HCT116 (cell line): Measurements from ENCODE around the gene BSG.

Experiments used
- EGR1 ChIP-seq: IDR thresholded peaks from 2 replicates; pipeline ENCODE4 v1.6.1; 2012; ENCODE audit warnings: low read depth
- EZH2 ChIP-seq: fragments of 200-600 bp; sonication (generic); IDR thresholded peaks from 2 replicates; pipeline ENCODE4 v1.6.1; 2017; ENCODE audit warnings: antibody characterized with exemption, mixed run types
- EZH2phosphoT487 ChIP-seq: fragments of 200-600 bp; IDR thresholded peaks from 2 replicates; pipeline ENCODE4 v1.6.1; 2018; ENCODE audit warnings: antibody characterized with exemption, borderline replicate concordance
- POLR2A ChIP-seq: IDR thresholded peaks from 2 replicates; pipeline ENCODE4 v1.7.0; 2011; ENCODE audit warnings: borderline replicate concordance; ENCODE audit not compliant: insufficient read depth, insufficient read length; ENCODE audit errors: extremely low read depth
- POLR2AphosphoS5 ChIP-seq: IDR thresholded peaks from 2 replicates; pipeline ENCODE4 v1.6.1; 2011; ENCODE audit warnings: mild to moderate bottlenecking, low read depth, low read length, moderate library complexity
- RAD21 ChIP-seq: IDR thresholded peaks from 2 replicates; pipeline ENCODE4 v1.6.1; 2012; ENCODE audit warnings: low read depth, mild to moderate bottlenecking
- SP1 ChIP-seq: IDR thresholded peaks from 2 replicates; pipeline ENCODE4 v1.6.1; 2012; ENCODE audit warnings: low read depth
- TCF7L2 ChIP-seq: IDR thresholded peaks from 2 replicates; pipeline ENCODE4 v1.7.0; 2011; ENCODE audit warnings: borderline replicate concordance, inconsistent platforms; ENCODE audit not compliant: insufficient read depth, insufficient read length; ENCODE audit errors: extremely low read depth
- YY1 ChIP-seq: IDR thresholded peaks from 2 replicates; pipeline ENCODE4 v1.6.1; 2011; ENCODE audit warnings: low read length, low read depth, moderate library complexity, mild to moderate bottlenecking; ENCODE audit not compliant: insufficient replicate concordance; ENCODE audit errors: extremely low read depth
- ZNF274 ChIP-seq: fragments of 200-500 bp; sonication (Bioruptor generic); IDR thresholded peaks from 2 replicates; pipeline ENCODE4 v1.6.1; 2014; ENCODE audit warnings: mild to moderate bottlenecking, low read depth, low read length, inconsistent platforms
- TF ChIP-seq, protein P1 (sequence below): IDR thresholded peaks from 2 replicates; pipeline ENCODE4 v1.6.1; 2012; ENCODE audit warnings: low read depth
- TF ChIP-seq, protein P2 (sequence below), 3 experiments: fragments of 200-600 bp in 1 of 3; sonication (generic) in 1 of 3; IDR thresholded peaks in 2 of 3; conservative IDR thresholded peaks in 1 of 3; 2 replicates each; pipeline ENCODE4 v1.5.1; 2012 to 2017; ENCODE audit warnings: low read depth in 2 of 3, low read length in 2 of 3, antibody characterized with exemption in 1 of 3, borderline replicate concordance in 1 of 3, control low read depth in 1 of 3, mild to moderate bottlenecking in 1 of 3, mixed read lengths in 1 of 3, mixed run types in 1 of 3, moderate library complexity in 1 of 3; ENCODE audit not compliant: insufficient read depth in 1 of 3
- TF ChIP-seq, protein P3 (sequence below): IDR thresholded peaks from 2 replicates; pipeline ENCODE4 v1.6.1; 2012
- TF ChIP-seq, protein P4 (sequence below): IDR thresholded peaks from 2 replicates; pipeline ENCODE4 v1.6.1; 2012

DNA sequence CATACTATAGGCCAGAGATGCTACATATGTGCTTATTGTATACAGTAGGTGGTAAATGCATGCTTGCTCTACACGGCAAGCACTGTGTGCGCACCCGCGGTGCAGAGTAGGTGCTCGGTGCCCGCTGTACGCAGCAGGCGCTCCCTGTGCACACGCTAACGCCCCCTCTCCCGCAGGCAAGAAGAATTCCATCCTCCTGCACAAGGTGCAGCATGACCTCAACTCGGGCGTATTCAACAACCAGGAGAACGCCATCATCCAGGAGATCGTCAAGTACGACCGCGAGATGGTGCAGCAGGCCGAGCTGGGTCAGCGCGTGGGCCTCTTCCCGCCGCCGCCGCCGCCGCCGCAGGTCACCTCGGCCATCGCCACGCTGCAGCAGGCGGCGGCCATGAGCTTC lies 43.2 kb downstream of the BSG start:
- TF ChIP-seq, protein P1, sequence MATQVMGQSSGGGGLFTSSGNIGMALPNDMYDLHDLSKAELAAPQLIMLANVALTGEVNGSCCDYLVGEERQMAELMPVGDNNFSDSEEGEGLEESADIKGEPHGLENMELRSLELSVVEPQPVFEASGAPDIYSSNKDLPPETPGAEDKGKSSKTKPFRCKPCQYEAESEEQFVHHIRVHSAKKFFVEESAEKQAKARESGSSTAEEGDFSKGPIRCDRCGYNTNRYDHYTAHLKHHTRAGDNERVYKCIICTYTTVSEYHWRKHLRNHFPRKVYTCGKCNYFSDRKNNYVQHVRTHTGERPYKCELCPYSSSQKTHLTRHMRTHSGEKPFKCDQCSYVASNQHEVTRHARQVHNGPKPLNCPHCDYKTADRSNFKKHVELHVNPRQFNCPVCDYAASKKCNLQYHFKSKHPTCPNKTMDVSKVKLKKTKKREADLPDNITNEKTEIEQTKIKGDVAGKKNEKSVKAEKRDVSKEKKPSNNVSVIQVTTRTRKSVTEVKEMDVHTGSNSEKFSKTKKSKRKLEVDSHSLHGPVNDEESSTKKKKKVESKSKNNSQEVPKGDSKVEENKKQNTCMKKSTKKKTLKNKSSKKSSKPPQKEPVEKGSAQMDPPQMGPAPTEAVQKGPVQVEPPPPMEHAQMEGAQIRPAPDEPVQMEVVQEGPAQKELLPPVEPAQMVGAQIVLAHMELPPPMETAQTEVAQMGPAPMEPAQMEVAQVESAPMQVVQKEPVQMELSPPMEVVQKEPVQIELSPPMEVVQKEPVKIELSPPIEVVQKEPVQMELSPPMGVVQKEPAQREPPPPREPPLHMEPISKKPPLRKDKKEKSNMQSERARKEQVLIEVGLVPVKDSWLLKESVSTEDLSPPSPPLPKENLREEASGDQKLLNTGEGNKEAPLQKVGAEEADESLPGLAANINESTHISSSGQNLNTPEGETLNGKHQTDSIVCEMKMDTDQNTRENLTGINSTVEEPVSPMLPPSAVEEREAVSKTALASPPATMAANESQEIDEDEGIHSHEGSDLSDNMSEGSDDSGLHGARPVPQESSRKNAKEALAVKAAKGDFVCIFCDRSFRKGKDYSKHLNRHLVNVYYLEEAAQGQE, result no peak
- TF ChIP-seq YY1, result no peak
- no peak for TF ChIP-seq ZNF274
- TF ChIP-seq, protein P2, sequence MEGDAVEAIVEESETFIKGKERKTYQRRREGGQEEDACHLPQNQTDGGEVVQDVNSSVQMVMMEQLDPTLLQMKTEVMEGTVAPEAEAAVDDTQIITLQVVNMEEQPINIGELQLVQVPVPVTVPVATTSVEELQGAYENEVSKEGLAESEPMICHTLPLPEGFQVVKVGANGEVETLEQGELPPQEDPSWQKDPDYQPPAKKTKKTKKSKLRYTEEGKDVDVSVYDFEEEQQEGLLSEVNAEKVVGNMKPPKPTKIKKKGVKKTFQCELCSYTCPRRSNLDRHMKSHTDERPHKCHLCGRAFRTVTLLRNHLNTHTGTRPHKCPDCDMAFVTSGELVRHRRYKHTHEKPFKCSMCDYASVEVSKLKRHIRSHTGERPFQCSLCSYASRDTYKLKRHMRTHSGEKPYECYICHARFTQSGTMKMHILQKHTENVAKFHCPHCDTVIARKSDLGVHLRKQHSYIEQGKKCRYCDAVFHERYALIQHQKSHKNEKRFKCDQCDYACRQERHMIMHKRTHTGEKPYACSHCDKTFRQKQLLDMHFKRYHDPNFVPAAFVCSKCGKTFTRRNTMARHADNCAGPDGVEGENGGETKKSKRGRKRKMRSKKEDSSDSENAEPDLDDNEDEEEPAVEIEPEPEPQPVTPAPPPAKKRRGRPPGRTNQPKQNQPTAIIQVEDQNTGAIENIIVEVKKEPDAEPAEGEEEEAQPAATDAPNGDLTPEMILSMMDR (IDR thresholded peaks at IDR 0.05 in 2 of 3, conservative IDR thresholded peaks at IDR 0.05 in 1 of 3; ENCODE audit: borderline replicate concordance in 1 of 3, insufficient read depth in 1 of 3, low read depth in 2 of 3, low read length in 2 of 3), result no peak
- TF ChIP-seq SP1, result no peak
- no peak for TF ChIP-seq EZH2
- no peak for TF ChIP-seq POLR2A
- TF ChIP-seq, protein P3, sequence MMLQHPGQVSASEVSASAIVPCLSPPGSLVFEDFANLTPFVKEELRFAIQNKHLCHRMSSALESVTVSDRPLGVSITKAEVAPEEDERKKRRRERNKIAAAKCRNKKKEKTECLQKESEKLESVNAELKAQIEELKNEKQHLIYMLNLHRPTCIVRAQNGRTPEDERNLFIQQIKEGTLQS, result no peak
- no peak for TF ChIP-seq RAD21
- TF ChIP-seq EZH2phosphoT487, result no peak
- TF ChIP-seq TCF7L2, result no peak
- TF ChIP-seq, protein P4, sequence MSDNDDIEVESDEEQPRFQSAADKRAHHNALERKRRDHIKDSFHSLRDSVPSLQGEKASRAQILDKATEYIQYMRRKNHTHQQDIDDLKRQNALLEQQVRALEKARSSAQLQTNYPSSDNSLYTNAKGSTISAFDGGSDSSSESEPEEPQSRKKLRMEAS, result no peak
- TF ChIP-seq EGR1, result no peak
- TF ChIP-seq POLR2AphosphoS5, result no peak
